Endothelial cell of umbilical vein (primary cell): ENCODE results near the gene LRRC74B.

Experiments
- FOS ChIP-seq: IDR thresholded peaks from 2 replicates; pipeline ENCODE4 v1.6.1; 2011; ENCODE audit warnings: mild to moderate bottlenecking, low read length, moderate library complexity, borderline replicate concordance; ENCODE audit not compliant: insufficient read depth
- JUN ChIP-seq: IDR thresholded peaks from 2 replicates; pipeline ENCODE4 v1.6.1; 2011; ENCODE audit warnings: borderline replicate concordance, low read depth; ENCODE audit not compliant: insufficient read length, insufficient read depth
- POLR2A ChIP-seq: IDR thresholded peaks from 2 replicates; pipeline ENCODE4 v1.6.1; 2012; ENCODE audit warnings: low read depth, mild to moderate bottlenecking, control low read depth, low read length
- POLR2AphosphoS5 ChIP-seq: IDR thresholded peaks from 2 replicates; pipeline ENCODE4 v1.6.1; 2012; ENCODE audit warnings: low read depth, mild to moderate bottlenecking, control low read depth, low read length, moderate library complexity; ENCODE audit not compliant: insufficient read depth
- TF ChIP-seq, protein P1 (sequence below), 2 donors: IDR thresholded peaks; 1 replicate in 1 of 2; 2 replicates in 1 of 2; pipeline ENCODE4 v1.5.1; 2011; ENCODE audit warnings: low read length in 2 of 2, mild to moderate bottlenecking in 2 of 2, moderate library complexity in 2 of 2, control low read depth in 1 of 2, inconsistent platforms in 1 of 2, low read depth in 1 of 2; ENCODE audit not compliant: insufficient read depth in 1 of 2; ENCODE audit errors: extremely low read depth in 1 of 2

DNA sequence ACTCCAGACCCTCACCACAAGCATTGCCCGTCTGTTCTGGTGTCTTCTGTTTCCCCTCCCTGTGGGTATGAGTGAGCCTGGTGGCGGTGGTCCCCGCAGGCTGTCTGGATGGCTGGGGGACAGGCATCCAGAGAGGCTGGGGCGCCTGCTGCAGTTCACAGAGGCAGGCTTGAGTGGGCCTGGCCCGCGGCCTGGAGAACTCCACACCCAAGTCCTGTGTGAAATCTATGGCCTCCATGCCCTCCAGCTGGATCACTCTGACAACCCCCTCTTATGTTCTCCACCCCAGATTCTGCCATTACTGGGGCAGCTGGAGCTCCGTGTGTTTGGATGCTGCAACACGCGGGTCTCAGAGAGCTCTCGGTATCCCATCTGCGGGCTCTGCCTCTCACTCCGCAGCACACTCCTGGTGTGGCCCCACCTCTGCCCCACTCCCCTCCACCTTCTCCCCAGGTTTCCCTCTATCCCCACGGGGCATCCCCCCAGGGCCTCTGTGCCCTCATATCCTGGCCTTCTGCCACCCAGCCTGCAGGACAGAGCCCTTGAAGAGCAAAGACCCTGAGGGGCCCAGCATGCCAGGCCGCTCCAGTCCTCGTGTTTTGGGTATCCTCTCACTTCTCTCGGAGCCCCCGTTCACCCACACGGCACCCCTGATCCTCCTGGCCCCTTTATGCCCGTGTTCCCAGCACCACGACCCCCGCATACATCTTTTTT, 31.3 kb downstream of the LRRC74B start:
- TF ChIP-seq POLR2A, result no peak
- TF ChIP-seq, protein P1, sequence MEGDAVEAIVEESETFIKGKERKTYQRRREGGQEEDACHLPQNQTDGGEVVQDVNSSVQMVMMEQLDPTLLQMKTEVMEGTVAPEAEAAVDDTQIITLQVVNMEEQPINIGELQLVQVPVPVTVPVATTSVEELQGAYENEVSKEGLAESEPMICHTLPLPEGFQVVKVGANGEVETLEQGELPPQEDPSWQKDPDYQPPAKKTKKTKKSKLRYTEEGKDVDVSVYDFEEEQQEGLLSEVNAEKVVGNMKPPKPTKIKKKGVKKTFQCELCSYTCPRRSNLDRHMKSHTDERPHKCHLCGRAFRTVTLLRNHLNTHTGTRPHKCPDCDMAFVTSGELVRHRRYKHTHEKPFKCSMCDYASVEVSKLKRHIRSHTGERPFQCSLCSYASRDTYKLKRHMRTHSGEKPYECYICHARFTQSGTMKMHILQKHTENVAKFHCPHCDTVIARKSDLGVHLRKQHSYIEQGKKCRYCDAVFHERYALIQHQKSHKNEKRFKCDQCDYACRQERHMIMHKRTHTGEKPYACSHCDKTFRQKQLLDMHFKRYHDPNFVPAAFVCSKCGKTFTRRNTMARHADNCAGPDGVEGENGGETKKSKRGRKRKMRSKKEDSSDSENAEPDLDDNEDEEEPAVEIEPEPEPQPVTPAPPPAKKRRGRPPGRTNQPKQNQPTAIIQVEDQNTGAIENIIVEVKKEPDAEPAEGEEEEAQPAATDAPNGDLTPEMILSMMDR (IDR thresholded peaks at IDR 0.05; ENCODE audit: extremely low read depth in 1 of 2, insufficient read depth in 1 of 2, low read depth in 1 of 2, low read length in 2 of 2), result no peak
- no peak for TF ChIP-seq JUN
- no peak for TF ChIP-seq POLR2AphosphoS5
- no peak for TF ChIP-seq FOS
